Measurements from ENCODE around the gene WARS2. TPM values are rescaled to one million over a fixed set of nuclear protein-coding genes. Genes with fewer than 3 reads are reported as not detected.

The WARS2 gene
- total RNA-seq, 4 donors from 2014 or later, result 8.9 to 22.1 (median 12.8) TPM

- no peak overlapping the region for H3K27ac ChIP-seq
- DNase-seq, result no peak
- H3K9me3 ChIP-seq, result no peaks in the 10 kb centered on the region
- no peaks in the 10 kb centered on the region for H3K4me1 ChIP-seq
- no peak overlapping the region for H3K4me3 ChIP-seq
- 90 to 100% methylated on average over 1 of the region's 1 CpG for WGBS, 2 donors
- TF ChIP-seq POLR2A (IDR thresholded peaks at IDR 0.05), result no peak
- TF ChIP-seq CTCF (IDR thresholded peaks at IDR 0.05), result no peak
- intact Hi-C loops (cut with DNase I), result no loop called here
- no peaks in the 10 kb centered on the region for H3K36me3 ChIP-seq
- H3K27me3 ChIP-seq, result no peaks in the 10 kb centered on the region
Observed at GRCh38 chr1:119103764-119104163, 36.7 kb downstream of the WARS2 start.

GRCh38 chr1:119102051-119102450 is 38.4 kb downstream of the WARS2 start:
- Histone ChIP-seq H3K36me3 (no peaks in the 10 kb centered on the region), H3K27ac (peak overlapping the region in 2 of 4 donors; percentile 13 to 31), H3K4me1 (no peaks in the 10 kb centered on the region), H3K27me3 (no peaks in the 10 kb centered on the region), H3K4me3 (no peak overlapping the region), H3K9me3 (no peaks in the 10 kb centered on the region)
- WGBS, 2 donors, result 83 to 91% methylated on average over 7 of the region's 7 CpGs
- DNase-seq, result no peak
- intact Hi-C loops (cut with DNase I), result no loop called here
- TF ChIP-seq POLR2A (IDR thresholded peaks at IDR 0.05), result no peak
- TF ChIP-seq CTCF (IDR thresholded peaks at IDR 0.05), result no peak

GRCh38 chr1:119101563-119101962 is 38.9 kb downstream of the WARS2 start:
- Histone ChIP-seq H3K4me1 (no peaks in the 10 kb centered on the region), H3K36me3 (no peaks in the 10 kb centered on the region), H3K27ac (no peak overlapping the region), H3K9me3 (no peaks in the 10 kb centered on the region), H3K4me3 (no peak overlapping the region), H3K27me3 (no peaks in the 10 kb centered on the region)
- no peak for DNase-seq
- intact Hi-C loops (cut with DNase I), result no loop called here
- WGBS, 2 donors, result 71 to 86% methylated on average over 1 of the region's 1 CpG
- no peak for TF ChIP-seq CTCF (IDR thresholded peaks at IDR 0.05)
- no peak for TF ChIP-seq POLR2A (IDR thresholded peaks at IDR 0.05)

- Histone ChIP-seq H3K4me3 (no peak overlapping the region), H3K27ac (no peak overlapping the region), H3K9me3 (no peaks in the 10 kb centered on the region), H3K4me1 (no peaks in the 10 kb centered on the region), H3K36me3 (no peaks in the 10 kb centered on the region), H3K27me3 (no peaks in the 10 kb centered on the region)
- TF ChIP-seq POLR2A (IDR thresholded peaks at IDR 0.05) (no peak), CTCF (IDR thresholded peaks at IDR 0.05) (no peak)
- DNase-seq, result no peak
- intact Hi-C loops (cut with DNase I), result no loop called here
Observed at GRCh38 chr1:119099775-119100174, 40.7 kb downstream of the WARS2 start.

GRCh38 chr1:119097380-119097779 is 43.1 kb downstream of the WARS2 start:
- no peak for DNase-seq
- no peaks in the 10 kb centered on the region for H3K9me3 ChIP-seq
- intact Hi-C loops (cut with DNase I), result no loop called here
- no peak overlapping the region for H3K4me3 ChIP-seq
- no peak for TF ChIP-seq POLR2A (IDR thresholded peaks at IDR 0.05)
- TF ChIP-seq CTCF (IDR thresholded peaks at IDR 0.05), result no peak
- H3K4me1 ChIP-seq, result no peaks in the 10 kb centered on the region
- WGBS, 2 donors, result 49 to 87% methylated on average over 2 to 3 of the region's 3 CpGs
- no peaks in the 10 kb centered on the region for H3K27me3 ChIP-seq
- H3K27ac ChIP-seq, result no peak overlapping the region
- H3K36me3 ChIP-seq, result no peaks in the 10 kb centered on the region

Data from esophagus squamous epithelium (tissue), 5 donors.